ENCODE measurements around the gene SLC25A19.
"Not testable (repeated sequence)": the region's sequence is repeated elsewhere in the genome, so short reads cannot be mapped to it uniquely, and the experiment has no call there.

Gene SLC25A19

GRCh38 chr17:75255954-75256698 is 33.1 kb downstream of the SLC25A19 start:
- not testable (repeated sequence) for H3K9me3 Mint-ChIP-seq; H3K36me3 Mint-ChIP-seq (ENCODE audit: insufficient read depth); DNase-seq; H3K27me3 Mint-ChIP-seq; ATAC-seq (replicated peaks); H3K4me3 Mint-ChIP-seq
- Mint-ChIP-seq H3K4me1 (ENCODE audit: low read depth in 2 of 2) (peaks cover 67 to 79% of the 10 kb centered on the region in 2 donors), H3K27ac (peak overlapping the region in 1 of 2 donors; percentile 24)

GRCh38 chr17:75252039-75252816 is 37.0 kb downstream of the SLC25A19 start:
- Mint-ChIP-seq H3K4me3 (no peak overlapping the region), H3K27me3 (no peaks in the 10 kb centered on the region), H3K4me1 (ENCODE audit: low read depth in 2 of 2) (peaks cover 54 to 69% of the 10 kb centered on the region in 2 donors), H3K27ac (peak overlapping the region; percentile 57 to 90), H3K36me3 (ENCODE audit: insufficient read depth) (peaks cover 9% of the 10 kb centered on the region), H3K9me3 (no peaks in the 10 kb centered on the region)
- DNase-seq (no peak), ATAC-seq (replicated peaks) (no peak)

GRCh38 chr17:75250009-75250471 is 39.2 kb downstream of the SLC25A19 start:
- peak overlapping the region; percentile 88 to 91 for H3K27ac Mint-ChIP-seq
- H3K9me3 Mint-ChIP-seq: no peaks in the 10 kb centered on the region
- peak; percentile 92 for ATAC-seq (replicated peaks)
- DNase-seq: peak in 2 of 3 experiments; percentile 25
- peak overlapping the region; percentile 66 to 79 for H3K4me3 Mint-ChIP-seq
- H3K36me3 Mint-ChIP-seq (ENCODE audit: insufficient read depth): peaks cover 21% of the 10 kb centered on the region
- peaks cover 43 to 53% of the 10 kb centered on the region in 2 donors for H3K4me1 Mint-ChIP-seq (ENCODE audit: low read depth in 2 of 2)
- H3K27me3 Mint-ChIP-seq: no peaks in the 10 kb centered on the region

GRCh38 chr17:75249564-75249963 is 39.7 kb downstream of the SLC25A19 start:
- Mint-ChIP-seq H3K27me3 (no peaks in the 10 kb centered on the region), H3K9me3 (no peaks in the 10 kb centered on the region), H3K27ac (peak overlapping the region; percentile 88 to 91), H3K4me1 (ENCODE audit: low read depth in 2 of 2) (peaks cover 43 to 51% of the 10 kb centered on the region in 2 donors), H3K36me3 (ENCODE audit: insufficient read depth) (peaks cover 26% of the 10 kb centered on the region), H3K4me3 (peak overlapping the region; percentile 66 to 79)
- DNase-seq (no peak), ATAC-seq (replicated peaks) (no peak)

GRCh38 chr17:75246404-75246803 is 42.8 kb downstream of the SLC25A19 start:
- peaks cover 44% of the 10 kb centered on the region for H3K36me3 Mint-ChIP-seq (ENCODE audit: insufficient read depth)
- H3K9me3 Mint-ChIP-seq: no peaks in the 10 kb centered on the region
- ATAC-seq (replicated peaks): no peak
- H3K4me1 Mint-ChIP-seq (ENCODE audit: low read depth in 2 of 2): peaks cover 42 to 52% of the 10 kb centered on the region in 2 donors
- H3K27me3 Mint-ChIP-seq: no peaks in the 10 kb centered on the region
- peak overlapping the region in 1 of 2 donors; percentile 12 for H3K27ac Mint-ChIP-seq
- no peak overlapping the region for H3K4me3 Mint-ChIP-seq
- DNase-seq: no peak

GRCh38 chr17:75245011-75245410 is 44.2 kb downstream of the SLC25A19 start:
- DNase-seq (no peak), ATAC-seq (replicated peaks) (no peak)
- H3K4me1 Mint-ChIP-seq (ENCODE audit: low read depth in 2 of 2): peaks cover 38 to 47% of the 10 kb centered on the region in 2 donors
- no peaks in the 10 kb centered on the region for H3K27me3 Mint-ChIP-seq
- no peaks in the 10 kb centered on the region for H3K9me3 Mint-ChIP-seq
- peak overlapping the region in 1 of 2 donors; percentile 35 for H3K27ac Mint-ChIP-seq
- no peak overlapping the region for H3K4me3 Mint-ChIP-seq
- peaks cover 55% of the 10 kb centered on the region for H3K36me3 Mint-ChIP-seq (ENCODE audit: insufficient read depth)

GRCh38 chr17:75244133-75244866 is 44.9 kb downstream of the SLC25A19 start:
- H3K9me3 Mint-ChIP-seq: no peaks in the 10 kb centered on the region
- DNase-seq (no peak), ATAC-seq (replicated peaks) (no peak)
- peak overlapping the region; percentile 28 to 35 for H3K27ac Mint-ChIP-seq
- H3K4me1 Mint-ChIP-seq (ENCODE audit: low read depth in 2 of 2): peaks cover 32 to 41% of the 10 kb centered on the region in 2 donors
- H3K27me3 Mint-ChIP-seq: no peaks in the 10 kb centered on the region
- H3K4me3 Mint-ChIP-seq: no peak overlapping the region
- H3K36me3 Mint-ChIP-seq (ENCODE audit: insufficient read depth): peaks cover 54% of the 10 kb centered on the region

- Mint-ChIP-seq H3K4me1 (ENCODE audit: low read depth in 2 of 2) (peaks cover 35 to 43% of the 10 kb centered on the region in 2 donors), H3K36me3 (ENCODE audit: insufficient read depth) (peaks cover 61% of the 10 kb centered on the region), H3K9me3 (no peaks in the 10 kb centered on the region)
These were observed 46.7 kb downstream of the SLC25A19 start for GRCh38 chr17:75242461-75243042.

GRCh38 chr17:75241996-75242460 is 47.2 kb downstream of the SLC25A19 start:
- Mint-ChIP-seq H3K27me3 (no peaks in the 10 kb centered on the region), H3K36me3 (ENCODE audit: insufficient read depth) (peaks cover 62% of the 10 kb centered on the region)

More at GRCh38 chr17:75242461-75243042, 46.7 kb downstream of the SLC25A19 start:
- Mint-ChIP-seq H3K27ac (peak overlapping the region; percentile 93 to 94), H3K27me3 (no peaks in the 10 kb centered on the region), H3K4me3 (peak overlapping the region; percentile 69 to 74)
- ATAC-seq (replicated peaks) (peak; percentile 84), DNase-seq (peak; percentile 51 to 66 (median 52))

GRCh38 chr17:75241502-75241901 is 47.7 kb downstream of the SLC25A19 start:
- Mint-ChIP-seq H3K4me3 (peak overlapping the region; percentile 69 to 74), H3K27me3 (no peaks in the 10 kb centered on the region), H3K27ac (peak overlapping the region; percentile 93 to 94), H3K36me3 (ENCODE audit: insufficient read depth) (peaks cover 67% of the 10 kb centered on the region), H3K4me1 (ENCODE audit: low read depth in 2 of 2) (peaks cover 35 to 43% of the 10 kb centered on the region in 2 donors), H3K9me3 (no peaks in the 10 kb centered on the region)
- ATAC-seq (replicated peaks): no peak
- no peak for DNase-seq

More at GRCh38 chr17:75241996-75242460, 47.2 kb downstream of the SLC25A19 start:
- H3K4me1 Mint-ChIP-seq (ENCODE audit: low read depth in 2 of 2): peaks cover 35 to 43% of the 10 kb centered on the region in 2 donors
- H3K9me3 Mint-ChIP-seq: no peaks in the 10 kb centered on the region
- peak overlapping the region; percentile 69 to 74 for H3K4me3 Mint-ChIP-seq
- DNase-seq (no peak), ATAC-seq (replicated peaks) (peak; percentile 15)
- H3K27ac Mint-ChIP-seq: peak overlapping the region; percentile 93 to 94

- Mint-ChIP-seq H3K27me3 (no peaks in the 10 kb centered on the region), H3K4me3 (no peak overlapping the region), H3K36me3 (ENCODE audit: insufficient read depth) (peaks cover 67% of the 10 kb centered on the region), H3K27ac (peak overlapping the region; percentile 93 to 94), H3K9me3 (no peaks in the 10 kb centered on the region), H3K4me1 (ENCODE audit: low read depth in 2 of 2) (peaks cover 33 to 43% of the 10 kb centered on the region in 2 donors)
- DNase-seq (no peak), ATAC-seq (replicated peaks) (no peak)
These were observed 48.1 kb downstream of the SLC25A19 start for GRCh38 chr17:75241143-75241430.

- peaks cover 30 to 43% of the 10 kb centered on the region in 2 donors for H3K4me1 Mint-ChIP-seq (ENCODE audit: low read depth in 2 of 2)
- H3K9me3 Mint-ChIP-seq: no peaks in the 10 kb centered on the region
- peaks cover 67% of the 10 kb centered on the region for H3K36me3 Mint-ChIP-seq (ENCODE audit: insufficient read depth)
- H3K27me3 Mint-ChIP-seq: no peaks in the 10 kb centered on the region
- peak overlapping the region; percentile 59 to 92 for H3K27ac Mint-ChIP-seq
- DNase-seq (no peak), ATAC-seq (replicated peaks) (no peak)
- peak overlapping the region in 1 of 2 donors; percentile 36 for H3K4me3 Mint-ChIP-seq
These were observed 48.7 kb downstream of the SLC25A19 start for GRCh38 chr17:75240394-75241142.
